Measurements from ENCODE around the gene YTHDF1.

DNA sequence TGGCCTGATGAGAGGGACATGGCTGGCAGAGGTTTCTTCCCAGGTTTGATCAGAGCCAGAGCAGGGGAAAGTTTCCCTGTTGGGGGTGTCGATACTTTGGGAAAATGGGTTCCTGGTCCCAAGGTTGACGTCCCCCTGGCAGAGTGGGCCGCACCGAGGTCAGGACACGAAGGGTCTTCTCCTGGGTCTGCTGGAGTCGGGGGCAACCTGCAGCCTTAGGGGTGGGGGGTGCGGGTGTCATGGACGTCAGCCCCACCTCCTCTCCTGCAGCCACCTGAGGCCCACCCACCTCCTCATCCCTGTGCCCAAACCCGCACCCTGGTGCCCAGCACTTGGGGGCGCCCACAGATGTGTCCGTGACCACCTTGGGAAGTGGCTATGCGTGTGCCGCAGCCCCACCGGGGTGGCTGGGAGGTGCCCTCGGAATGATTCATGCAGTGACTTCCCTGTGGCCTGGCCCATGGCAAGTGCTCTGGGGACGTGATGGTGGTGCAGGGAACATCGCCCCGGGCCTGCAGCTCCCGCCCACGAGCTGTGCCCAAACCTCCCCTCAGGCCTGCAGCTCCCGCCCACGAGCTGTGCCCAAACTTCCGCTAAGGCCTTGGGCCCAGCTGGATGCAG is 64.9 kb downstream of the YTHDF1 start:
- TF ChIP-seq, protein P1, sequence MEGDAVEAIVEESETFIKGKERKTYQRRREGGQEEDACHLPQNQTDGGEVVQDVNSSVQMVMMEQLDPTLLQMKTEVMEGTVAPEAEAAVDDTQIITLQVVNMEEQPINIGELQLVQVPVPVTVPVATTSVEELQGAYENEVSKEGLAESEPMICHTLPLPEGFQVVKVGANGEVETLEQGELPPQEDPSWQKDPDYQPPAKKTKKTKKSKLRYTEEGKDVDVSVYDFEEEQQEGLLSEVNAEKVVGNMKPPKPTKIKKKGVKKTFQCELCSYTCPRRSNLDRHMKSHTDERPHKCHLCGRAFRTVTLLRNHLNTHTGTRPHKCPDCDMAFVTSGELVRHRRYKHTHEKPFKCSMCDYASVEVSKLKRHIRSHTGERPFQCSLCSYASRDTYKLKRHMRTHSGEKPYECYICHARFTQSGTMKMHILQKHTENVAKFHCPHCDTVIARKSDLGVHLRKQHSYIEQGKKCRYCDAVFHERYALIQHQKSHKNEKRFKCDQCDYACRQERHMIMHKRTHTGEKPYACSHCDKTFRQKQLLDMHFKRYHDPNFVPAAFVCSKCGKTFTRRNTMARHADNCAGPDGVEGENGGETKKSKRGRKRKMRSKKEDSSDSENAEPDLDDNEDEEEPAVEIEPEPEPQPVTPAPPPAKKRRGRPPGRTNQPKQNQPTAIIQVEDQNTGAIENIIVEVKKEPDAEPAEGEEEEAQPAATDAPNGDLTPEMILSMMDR (conservative IDR thresholded peaks at IDR 0.05; ENCODE audit: low read depth, low read length), result no peak
- no peak for TF ChIP-seq MAZ (IDR thresholded peaks at IDR 0.05; ENCODE audit: borderline replicate concordance, low read depth, low read length)
- TF ChIP-seq RAD21 (IDR thresholded peaks at IDR 0.05; ENCODE audit: low read length), result no peak
- no peak for TF ChIP-seq POLR2A (IDR thresholded peaks at IDR 0.05; ENCODE audit: low read depth, low read length)
- TF ChIP-seq, protein P2, sequence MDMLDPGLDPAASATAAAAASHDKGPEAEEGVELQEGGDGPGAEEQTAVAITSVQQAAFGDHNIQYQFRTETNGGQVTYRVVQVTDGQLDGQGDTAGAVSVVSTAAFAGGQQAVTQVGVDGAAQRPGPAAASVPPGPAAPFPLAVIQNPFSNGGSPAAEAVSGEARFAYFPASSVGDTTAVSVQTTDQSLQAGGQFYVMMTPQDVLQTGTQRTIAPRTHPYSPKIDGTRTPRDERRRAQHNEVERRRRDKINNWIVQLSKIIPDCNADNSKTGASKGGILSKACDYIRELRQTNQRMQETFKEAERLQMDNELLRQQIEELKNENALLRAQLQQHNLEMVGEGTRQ (IDR thresholded peaks at IDR 0.05; ENCODE audit: low read depth, low read length), result no peak
- no peak for TF ChIP-seq MAFK (IDR thresholded peaks at IDR 0.05; ENCODE audit: low read depth, low read length)
- TF ChIP-seq RFX5 (IDR thresholded peaks at IDR 0.05; ENCODE audit: low read depth, low read length), result no peak
- TF ChIP-seq CEBPB (IDR thresholded peaks at IDR 0.05; ENCODE audit: low read depth, low read length), result no peak
- no peak for TF ChIP-seq MXI1 (IDR thresholded peaks at IDR 0.05; ENCODE audit: borderline replicate concordance, low read depth, low read length)
